ENCODE measurements around the gene SREK1.

- no peak for TF ChIP-seq ZFX (IDR thresholded peaks at IDR 0.05)
- no peak for TF ChIP-seq REST (IDR thresholded peaks at IDR 0.05; ENCODE audit: low read depth)
- no peak for TF ChIP-seq YY1 (IDR thresholded peaks at IDR 0.05; ENCODE audit: extremely low read depth, insufficient replicate concordance, low read depth, low read length)
- TF ChIP-seq CTCF (IDR thresholded peaks at IDR 0.05 in 2 of 3, conservative IDR thresholded peaks at IDR 0.05 in 1 of 3; ENCODE audit: borderline replicate concordance in 1 of 3, insufficient read depth in 1 of 3, low read depth in 2 of 3, low read length in 2 of 3): no peak
- no peak for TF ChIP-seq POLR2AphosphoS5 (IDR thresholded peaks at IDR 0.05; ENCODE audit: low read depth, low read length)
- no peak for TF ChIP-seq EZH2 (IDR thresholded peaks at IDR 0.05)
- TF ChIP-seq SIN3A (IDR thresholded peaks at IDR 0.05; ENCODE audit: low read depth): no peak
- TF ChIP-seq POLR2A (IDR thresholded peaks at IDR 0.05; ENCODE audit: borderline replicate concordance, extremely low read depth, insufficient read depth, insufficient read length): no peak
Observed at GRCh38 chr5:66206465-66206864, 62.4 kb downstream of the SREK1 start.
